Measurements from ENCODE around the gene RPH3AL.

DNA sequence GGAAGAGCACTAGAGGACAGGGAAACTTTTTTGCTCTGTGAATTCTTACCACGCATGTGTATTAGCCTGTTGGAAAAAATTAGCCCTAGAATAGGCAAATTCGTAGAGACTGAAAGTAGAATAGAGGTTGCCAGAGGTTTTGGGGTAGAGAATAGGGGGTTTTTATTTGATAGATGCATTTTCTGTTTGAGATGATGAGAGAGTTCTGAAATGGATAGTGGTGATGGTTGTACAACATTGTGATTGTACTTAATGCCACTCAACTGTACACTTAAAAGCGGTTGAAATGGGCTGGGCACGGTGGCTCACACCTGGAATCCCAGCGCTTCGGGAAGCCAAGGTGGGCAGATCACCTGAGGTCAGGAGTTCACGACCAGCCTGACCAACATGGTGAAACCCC, 163.2 kb downstream of the RPH3AL start:
- TF ChIP-seq, protein P1, sequence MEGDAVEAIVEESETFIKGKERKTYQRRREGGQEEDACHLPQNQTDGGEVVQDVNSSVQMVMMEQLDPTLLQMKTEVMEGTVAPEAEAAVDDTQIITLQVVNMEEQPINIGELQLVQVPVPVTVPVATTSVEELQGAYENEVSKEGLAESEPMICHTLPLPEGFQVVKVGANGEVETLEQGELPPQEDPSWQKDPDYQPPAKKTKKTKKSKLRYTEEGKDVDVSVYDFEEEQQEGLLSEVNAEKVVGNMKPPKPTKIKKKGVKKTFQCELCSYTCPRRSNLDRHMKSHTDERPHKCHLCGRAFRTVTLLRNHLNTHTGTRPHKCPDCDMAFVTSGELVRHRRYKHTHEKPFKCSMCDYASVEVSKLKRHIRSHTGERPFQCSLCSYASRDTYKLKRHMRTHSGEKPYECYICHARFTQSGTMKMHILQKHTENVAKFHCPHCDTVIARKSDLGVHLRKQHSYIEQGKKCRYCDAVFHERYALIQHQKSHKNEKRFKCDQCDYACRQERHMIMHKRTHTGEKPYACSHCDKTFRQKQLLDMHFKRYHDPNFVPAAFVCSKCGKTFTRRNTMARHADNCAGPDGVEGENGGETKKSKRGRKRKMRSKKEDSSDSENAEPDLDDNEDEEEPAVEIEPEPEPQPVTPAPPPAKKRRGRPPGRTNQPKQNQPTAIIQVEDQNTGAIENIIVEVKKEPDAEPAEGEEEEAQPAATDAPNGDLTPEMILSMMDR (IDR thresholded peaks at IDR 0.05), result no peak
- TF ChIP-seq EP300 (IDR thresholded peaks at IDR 0.05), result no peak

Data from gastroesophageal sphincter (tissue), 3 donors.